ENCODE data around the gene TUT7. TPM values are rescaled to one million over a fixed set of nuclear protein-coding genes. Genes with fewer than 3 reads are reported as not detected.
A peak's percentile ranks its signal among the peaks of the same experiment; 100 is the strongest.

Gene TUT7
- total RNA-seq, 1 experiment from 2014 or later = 12.5 TPM

DNA sequence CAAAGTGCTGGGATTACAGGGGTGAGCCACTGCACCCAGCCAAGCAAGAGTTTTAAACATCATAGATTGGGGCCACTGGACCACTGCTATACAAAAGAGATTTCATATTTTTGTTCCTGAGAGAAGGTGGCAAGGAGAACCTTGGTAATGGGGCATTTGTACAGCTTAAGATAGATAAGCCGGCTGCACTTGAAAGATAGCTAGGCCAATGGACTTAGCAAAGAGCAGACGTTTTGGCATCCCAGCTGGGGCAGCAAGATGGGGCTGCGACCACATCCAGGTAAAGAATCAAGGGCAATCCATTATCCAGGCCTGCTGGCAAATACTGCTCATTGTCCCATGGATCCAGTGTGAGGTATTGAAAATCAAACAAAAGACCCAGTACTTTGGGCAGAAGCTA is 67.9 kb downstream of the TUT7 start:
- Histone ChIP-seq H3K36me3 (ENCODE audit: control insufficient read depth, insufficient read depth, low read length) (peaks cover 2% of the 10 kb centered on the region), H3K4me3 (ENCODE audit: low read depth in 2 of 2, low read length in 2 of 2) (no peak overlapping the region), H3K4me1 (ENCODE audit: control insufficient read depth, insufficient read depth, low read length) (no peaks in the 10 kb centered on the region), H3K9me3 (ENCODE audit: control insufficient read depth, insufficient read depth, low read depth, low read length) (no peaks in the 10 kb centered on the region), H3K27ac (ENCODE audit: low read length) (no peak overlapping the region), H3K27me3 (ENCODE audit: control insufficient read depth, insufficient read depth, low read length) (no peaks in the 10 kb centered on the region)
- ChIA-PET POLR2A (no interaction called here), CTCF (no interaction called here)
- intact Hi-C loops (cut with micrococcal nuclease; ENCODE audit: unreplicated experiment) = no loop called here
- BruUV-seq (replicated peaks) = no TSS peak
- DNase-seq (ENCODE audit: low read depth, low spot score) = no peak
- ATAC-seq = no peak
- TF ChIP-seq TCF7L2 (IDR thresholded peaks at IDR 0.05; ENCODE audit: low read depth, low read length) = no peak
- in situ Hi-C loops (cut with HindIII; ENCODE audit: low pct_unique_long_range_greater_than_20kb, low sequenced_read_pairs) = no loop called here

DNA sequence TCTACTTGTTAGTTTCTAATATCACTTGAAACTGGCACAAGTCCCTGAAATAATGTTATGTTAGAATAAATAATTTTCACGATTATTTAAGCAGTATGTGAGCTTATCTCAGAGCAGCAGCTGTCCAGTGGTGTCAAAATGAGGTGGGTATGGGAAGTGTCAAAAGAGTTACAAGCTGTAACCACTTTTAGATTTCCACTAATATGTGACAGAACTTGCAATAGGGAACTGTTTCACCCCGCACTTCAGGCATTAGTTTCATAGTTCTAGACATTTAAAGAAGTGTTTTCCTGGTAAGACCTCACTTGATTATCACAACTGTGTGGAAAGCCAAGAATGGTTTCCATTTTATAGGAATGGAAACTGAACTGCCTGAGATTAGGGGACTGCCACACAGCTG is 68.9 kb downstream of the TUT7 start:
- DNase-seq (ENCODE audit: low read depth, low spot score) = no peak
- Histone ChIP-seq H3K4me3 (ENCODE audit: low read depth in 2 of 2, low read length in 2 of 2) (no peak overlapping the region), H3K9me3 (ENCODE audit: control insufficient read depth, insufficient read depth, low read depth, low read length) (no peaks in the 10 kb centered on the region), H3K4me1 (ENCODE audit: control insufficient read depth, insufficient read depth, low read length) (peaks cover 4% of the 10 kb centered on the region; the same call in 1 of the 2 replicates), H3K27ac (ENCODE audit: low read length) (no peak overlapping the region), H3K27me3 (ENCODE audit: control insufficient read depth, insufficient read depth, low read length) (no peaks in the 10 kb centered on the region), H3K36me3 (ENCODE audit: control insufficient read depth, insufficient read depth, low read length) (peaks cover 2% of the 10 kb centered on the region)
- ATAC-seq = no peak
- ChIA-PET CTCF (no interaction called here), POLR2A (no interaction called here)
- in situ Hi-C loops (cut with HindIII; ENCODE audit: low pct_unique_long_range_greater_than_20kb, low sequenced_read_pairs) = no loop called here
- intact Hi-C loops (cut with micrococcal nuclease; ENCODE audit: unreplicated experiment) = no loop called here
- no TSS peak for BruUV-seq (replicated peaks)
- TF ChIP-seq, protein P1, sequence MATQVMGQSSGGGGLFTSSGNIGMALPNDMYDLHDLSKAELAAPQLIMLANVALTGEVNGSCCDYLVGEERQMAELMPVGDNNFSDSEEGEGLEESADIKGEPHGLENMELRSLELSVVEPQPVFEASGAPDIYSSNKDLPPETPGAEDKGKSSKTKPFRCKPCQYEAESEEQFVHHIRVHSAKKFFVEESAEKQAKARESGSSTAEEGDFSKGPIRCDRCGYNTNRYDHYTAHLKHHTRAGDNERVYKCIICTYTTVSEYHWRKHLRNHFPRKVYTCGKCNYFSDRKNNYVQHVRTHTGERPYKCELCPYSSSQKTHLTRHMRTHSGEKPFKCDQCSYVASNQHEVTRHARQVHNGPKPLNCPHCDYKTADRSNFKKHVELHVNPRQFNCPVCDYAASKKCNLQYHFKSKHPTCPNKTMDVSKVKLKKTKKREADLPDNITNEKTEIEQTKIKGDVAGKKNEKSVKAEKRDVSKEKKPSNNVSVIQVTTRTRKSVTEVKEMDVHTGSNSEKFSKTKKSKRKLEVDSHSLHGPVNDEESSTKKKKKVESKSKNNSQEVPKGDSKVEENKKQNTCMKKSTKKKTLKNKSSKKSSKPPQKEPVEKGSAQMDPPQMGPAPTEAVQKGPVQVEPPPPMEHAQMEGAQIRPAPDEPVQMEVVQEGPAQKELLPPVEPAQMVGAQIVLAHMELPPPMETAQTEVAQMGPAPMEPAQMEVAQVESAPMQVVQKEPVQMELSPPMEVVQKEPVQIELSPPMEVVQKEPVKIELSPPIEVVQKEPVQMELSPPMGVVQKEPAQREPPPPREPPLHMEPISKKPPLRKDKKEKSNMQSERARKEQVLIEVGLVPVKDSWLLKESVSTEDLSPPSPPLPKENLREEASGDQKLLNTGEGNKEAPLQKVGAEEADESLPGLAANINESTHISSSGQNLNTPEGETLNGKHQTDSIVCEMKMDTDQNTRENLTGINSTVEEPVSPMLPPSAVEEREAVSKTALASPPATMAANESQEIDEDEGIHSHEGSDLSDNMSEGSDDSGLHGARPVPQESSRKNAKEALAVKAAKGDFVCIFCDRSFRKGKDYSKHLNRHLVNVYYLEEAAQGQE (IDR thresholded peaks at IDR 0.05; ENCODE audit: insufficient read depth in 1 of 2, low read depth in 2 of 2, low read length in 1 of 2) = no peak
- TF ChIP-seq TCF7L2 (IDR thresholded peaks at IDR 0.05; ENCODE audit: low read depth, low read length) = no peak
- no peak for TF ChIP-seq SIN3A (IDR thresholded peaks at IDR 0.05; ENCODE audit: borderline replicate concordance, insufficient read depth, low read depth, low read length)
- no peak for TF ChIP-seq POLR2AphosphoS5 (IDR thresholded peaks at IDR 0.05; ENCODE audit: low read depth, low read length)
- TF ChIP-seq, protein P2, sequence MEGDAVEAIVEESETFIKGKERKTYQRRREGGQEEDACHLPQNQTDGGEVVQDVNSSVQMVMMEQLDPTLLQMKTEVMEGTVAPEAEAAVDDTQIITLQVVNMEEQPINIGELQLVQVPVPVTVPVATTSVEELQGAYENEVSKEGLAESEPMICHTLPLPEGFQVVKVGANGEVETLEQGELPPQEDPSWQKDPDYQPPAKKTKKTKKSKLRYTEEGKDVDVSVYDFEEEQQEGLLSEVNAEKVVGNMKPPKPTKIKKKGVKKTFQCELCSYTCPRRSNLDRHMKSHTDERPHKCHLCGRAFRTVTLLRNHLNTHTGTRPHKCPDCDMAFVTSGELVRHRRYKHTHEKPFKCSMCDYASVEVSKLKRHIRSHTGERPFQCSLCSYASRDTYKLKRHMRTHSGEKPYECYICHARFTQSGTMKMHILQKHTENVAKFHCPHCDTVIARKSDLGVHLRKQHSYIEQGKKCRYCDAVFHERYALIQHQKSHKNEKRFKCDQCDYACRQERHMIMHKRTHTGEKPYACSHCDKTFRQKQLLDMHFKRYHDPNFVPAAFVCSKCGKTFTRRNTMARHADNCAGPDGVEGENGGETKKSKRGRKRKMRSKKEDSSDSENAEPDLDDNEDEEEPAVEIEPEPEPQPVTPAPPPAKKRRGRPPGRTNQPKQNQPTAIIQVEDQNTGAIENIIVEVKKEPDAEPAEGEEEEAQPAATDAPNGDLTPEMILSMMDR (IDR thresholded peaks at IDR 0.05) = no peak

DNA sequence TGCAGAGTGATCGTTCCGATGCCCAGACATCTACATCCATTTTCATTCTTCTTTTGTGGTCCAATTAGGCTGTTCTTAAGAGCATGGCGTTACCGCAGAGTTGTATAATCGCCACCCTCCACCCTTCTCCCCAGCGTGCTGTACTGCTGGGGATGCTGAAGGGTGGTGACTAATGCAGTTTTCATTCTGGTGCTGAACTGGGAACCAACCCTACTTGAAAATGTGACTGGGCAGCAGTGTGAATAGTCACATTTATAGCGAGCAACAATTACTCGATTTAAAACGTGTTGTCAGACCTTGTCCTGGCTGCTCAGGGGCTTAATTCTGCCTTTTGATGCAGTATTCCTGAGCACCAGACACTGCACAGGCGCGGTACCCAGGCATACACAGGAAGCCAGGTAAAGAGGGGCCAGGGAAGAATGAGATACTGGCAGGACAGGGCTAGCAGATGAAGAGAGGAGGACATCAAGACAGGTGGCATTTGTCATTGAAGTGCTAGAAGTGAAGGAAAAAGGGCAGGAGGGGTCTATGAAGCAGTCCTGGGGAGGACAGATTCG is 71.2 kb downstream of the TUT7 start:
- POLR2A ChIA-PET = no interaction called here
- peak; percentile 21 for ATAC-seq
- H3K36me3 ChIP-seq (ENCODE audit: control insufficient read depth, insufficient read depth, low read length) = peaks cover 2% of the 10 kb centered on the region
- no TSS peak for BruUV-seq (replicated peaks)
- in situ Hi-C loops (cut with HindIII; ENCODE audit: low pct_unique_long_range_greater_than_20kb, low sequenced_read_pairs) = no loop called here
- TF ChIP-seq, protein P1 (IDR thresholded peaks at IDR 0.05; ENCODE audit: insufficient read depth in 1 of 2, low read depth in 2 of 2, low read length in 1 of 2) = no peak
- TF ChIP-seq TCF7L2 (IDR thresholded peaks at IDR 0.05; ENCODE audit: low read depth, low read length) = no peak
- TF ChIP-seq, protein P2 (IDR thresholded peaks at IDR 0.05) = no peak
- TF ChIP-seq SIN3A (IDR thresholded peaks at IDR 0.05; ENCODE audit: borderline replicate concordance, insufficient read depth, low read depth, low read length) = no peak
- TF ChIP-seq POLR2AphosphoS5 (IDR thresholded peaks at IDR 0.05; ENCODE audit: low read depth, low read length) = no peak
- H3K27me3 ChIP-seq (ENCODE audit: control insufficient read depth, insufficient read depth, low read length) = no peaks in the 10 kb centered on the region
- H3K4me3 ChIP-seq (ENCODE audit: low read depth in 2 of 2, low read length in 2 of 2) = peak overlapping the region; percentile 78 to 92
- DNase-seq (ENCODE audit: low read depth, low spot score) = no peak
- H3K9me3 ChIP-seq (ENCODE audit: control insufficient read depth, insufficient read depth, low read depth, low read length) = no peaks in the 10 kb centered on the region
- peaks cover 4% of the 10 kb centered on the region; the same call in 1 of the 2 replicates for H3K4me1 ChIP-seq (ENCODE audit: control insufficient read depth, insufficient read depth, low read length)
- intact Hi-C loops (cut with micrococcal nuclease; ENCODE audit: unreplicated experiment) = no loop called here
- H3K27ac ChIP-seq (ENCODE audit: low read length) = peak overlapping the region; percentile 23; the same call in 1 of the 2 replicates
- CTCF ChIA-PET = interaction anchor here (0.7 kb wide), 1 partner anchor 466 kb away, joined by 4 read pairs; no protein-coding TSS in a partner anchor
